ENCODE results near the gene SPOPL.
"Not testable (repeated sequence)": the region's sequence is repeated elsewhere in the genome, so short reads cannot be mapped to it uniquely, and the experiment has no call there.

GRCh38 chr2:138524353-138524752 is 22.8 kb downstream of the SPOPL start:
- TF ChIP-seq CTCF (IDR thresholded peaks at IDR 0.05); POLR2AphosphoS5 (IDR thresholded peaks at IDR 0.05); POLR2A (IDR thresholded peaks at IDR 0.05; ENCODE audit: low read depth); EP300 (IDR thresholded peaks at IDR 0.05): not testable (repeated sequence)
